GM04504 (cell line): ENCODE data around the gene SLC39A5.
"Not testable (repeated sequence)": the region's sequence is repeated elsewhere in the genome, so short reads cannot be mapped to it uniquely, and the experiment has no call there.

Source experiments
- DNase-seq: peaks from one replicate; pipeline ENCODE4 v3.0.0-alpha.2; 2012; ENCODE audit warnings: low read depth

SLC39A5 gene

GRCh38 chr12:56247923-56248322 is 18.1 kb downstream of the SLC39A5 start:
- no peak for DNase-seq

- DNase-seq = no peak
Observed at GRCh38 chr12:56248711-56249110, 18.9 kb downstream of the SLC39A5 start.

GRCh38 chr12:56252649-56253048 is 22.8 kb downstream of the SLC39A5 start:
- no peak for DNase-seq

- DNase-seq = no peak
Observed at GRCh38 chr12:56253091-56253490, 23.2 kb downstream of the SLC39A5 start.

GRCh38 chr12:56255671-56256070 is 25.8 kb downstream of the SLC39A5 start:
- DNase-seq = no peak

- DNase-seq = no peak
Observed at GRCh38 chr12:56256326-56256960, 26.6 kb downstream of the SLC39A5 start.

- no peak for DNase-seq
Observed at GRCh38 chr12:56257071-56257470, 27.2 kb downstream of the SLC39A5 start.

- no peak for DNase-seq
Observed at GRCh38 chr12:56257491-56258067, 27.7 kb downstream of the SLC39A5 start.

- peak; percentile 55 for DNase-seq
Observed at GRCh38 chr12:56258068-56258819, 28.4 kb downstream of the SLC39A5 start, which contains the start of gene ANKRD52. TSS of gene ANKRD52 (minus strand) at chr12:56258384. CDS start at chr12:56258269, 115 bp downstream.

GRCh38 chr12:56258820-56259183 is 29.0 kb downstream of the SLC39A5 start:
- no peak for DNase-seq

GRCh38 chr12:56260380-56260779 is 30.5 kb downstream of the SLC39A5 start:
- no peak for DNase-seq

- no peak for DNase-seq
Observed at GRCh38 chr12:56260921-56261320, 31.1 kb downstream of the SLC39A5 start.

GRCh38 chr12:56261503-56262232 is 31.8 kb downstream of the SLC39A5 start:
- DNase-seq = peak; percentile 75

- DNase-seq = not testable (repeated sequence)
Observed at GRCh38 chr12:56262955-56263354, 33.1 kb downstream of the SLC39A5 start.

GRCh38 chr12:56266068-56266692 is 36.3 kb downstream of the SLC39A5 start:
- DNase-seq = not testable (repeated sequence)

- peak; percentile 72 for DNase-seq
Observed at GRCh38 chr12:56266693-56267442, 37.0 kb downstream of the SLC39A5 start, which contains the start of gene COQ10A. TSS of gene COQ10A (plus strand) at chr12:56266942. CDS start at chr12:56267119, 177 bp downstream.

GRCh38 chr12:56267443-56268071 is 37.7 kb downstream of the SLC39A5 start:
- no peak for DNase-seq

- DNase-seq = no peak
Observed at GRCh38 chr12:56271031-56271430, 41.2 kb downstream of the SLC39A5 start.

GRCh38 chr12:56272468-56272867 is 42.6 kb downstream of the SLC39A5 start:
- not testable (repeated sequence) for DNase-seq

- no peak for DNase-seq
Observed at GRCh38 chr12:56274299-56274698, 44.4 kb downstream of the SLC39A5 start.

- no peak for DNase-seq
Observed at GRCh38 chr12:56278905-56279304, 49.1 kb downstream of the SLC39A5 start.
